Measurements from ENCODE around the gene THRB.

DNA sequence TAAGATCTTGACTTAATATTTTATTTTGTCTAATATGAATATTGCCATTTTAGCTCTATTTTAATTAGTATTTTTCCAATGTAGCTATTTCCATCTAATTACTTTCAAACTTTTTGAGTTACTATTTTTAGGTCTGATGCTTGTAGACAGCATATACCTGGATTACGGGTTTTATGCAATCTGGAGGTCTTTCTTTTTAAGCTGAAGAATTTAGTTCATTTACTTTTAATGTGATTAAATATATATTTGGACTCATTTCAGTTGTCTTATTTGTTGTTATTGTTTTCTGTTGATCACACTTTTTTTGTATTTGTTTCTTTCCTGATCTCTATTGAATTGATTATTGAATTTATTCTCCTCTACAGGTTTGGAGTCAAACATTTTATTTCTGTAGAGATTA lies 30.3 kb downstream of the THRB start:
- TF ChIP-seq, protein P1, sequence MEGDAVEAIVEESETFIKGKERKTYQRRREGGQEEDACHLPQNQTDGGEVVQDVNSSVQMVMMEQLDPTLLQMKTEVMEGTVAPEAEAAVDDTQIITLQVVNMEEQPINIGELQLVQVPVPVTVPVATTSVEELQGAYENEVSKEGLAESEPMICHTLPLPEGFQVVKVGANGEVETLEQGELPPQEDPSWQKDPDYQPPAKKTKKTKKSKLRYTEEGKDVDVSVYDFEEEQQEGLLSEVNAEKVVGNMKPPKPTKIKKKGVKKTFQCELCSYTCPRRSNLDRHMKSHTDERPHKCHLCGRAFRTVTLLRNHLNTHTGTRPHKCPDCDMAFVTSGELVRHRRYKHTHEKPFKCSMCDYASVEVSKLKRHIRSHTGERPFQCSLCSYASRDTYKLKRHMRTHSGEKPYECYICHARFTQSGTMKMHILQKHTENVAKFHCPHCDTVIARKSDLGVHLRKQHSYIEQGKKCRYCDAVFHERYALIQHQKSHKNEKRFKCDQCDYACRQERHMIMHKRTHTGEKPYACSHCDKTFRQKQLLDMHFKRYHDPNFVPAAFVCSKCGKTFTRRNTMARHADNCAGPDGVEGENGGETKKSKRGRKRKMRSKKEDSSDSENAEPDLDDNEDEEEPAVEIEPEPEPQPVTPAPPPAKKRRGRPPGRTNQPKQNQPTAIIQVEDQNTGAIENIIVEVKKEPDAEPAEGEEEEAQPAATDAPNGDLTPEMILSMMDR (conservative IDR thresholded peaks at IDR 0.05; ENCODE audit: low read length) = no peak
- TF ChIP-seq EZH2phosphoT487 (IDR thresholded peaks at IDR 0.05; ENCODE audit: borderline replicate concordance) = no peak

Measured in Loucy (cell line).